NOMO-1 (cell line): ENCODE results near the gene TNRC18.
"Not testable (repeated sequence)": the region's sequence is repeated elsewhere in the genome, so short reads cannot be mapped to it uniquely, and the experiment has no call there.

Source experiments
- DNase-seq, 2 experiments: peaks; one replicate each; lab custom pipeline; 2025; ENCODE audit not compliant: unreplicated experiment in 2 of 2; lab: John Stamatoyannopoulos, UW

TNRC18 gene

GRCh38 chr7:5296611-5297226 is 126.9 kb downstream of the TNRC18 start:
- no peak for DNase-seq

- DNase-seq: no peak
These were observed 127.5 kb downstream of the TNRC18 start for GRCh38 chr7:5296015-5296610.

- no peak for DNase-seq
These were observed 128.3 kb downstream of the TNRC18 start for GRCh38 chr7:5295039-5296014.

GRCh38 chr7:5294169-5294987 is 129.3 kb downstream of the TNRC18 start:
- DNase-seq: no peak

GRCh38 chr7:5291711-5292335 is 131.8 kb downstream of the TNRC18 start:
- DNase-seq: not testable (repeated sequence)

- DNase-seq: no peak
These were observed 132.3 kb downstream of the TNRC18 start for GRCh38 chr7:5291301-5291700.

- no peak for DNase-seq
These were observed 134.3 kb downstream of the TNRC18 start for GRCh38 chr7:5289355-5289754.

- DNase-seq: not testable (repeated sequence)
These were observed 135.1 kb downstream of the TNRC18 start for GRCh38 chr7:5288560-5288959.

- no peak for DNase-seq
These were observed 135.8 kb downstream of the TNRC18 start for GRCh38 chr7:5287802-5288201.

- not testable (repeated sequence) for DNase-seq
These were observed 136.3 kb downstream of the TNRC18 start for GRCh38 chr7:5287373-5287772.

GRCh38 chr7:5286933-5287332 is 136.7 kb downstream of the TNRC18 start:
- no peak for DNase-seq

- DNase-seq: peak; percentile 24 to 45
These were observed 139.0 kb downstream of the TNRC18 start for GRCh38 chr7:5284304-5285281.

- DNase-seq: no peak
These were observed 140.0 kb downstream of the TNRC18 start for GRCh38 chr7:5283421-5284303.

- DNase-seq: peak; percentile 11 to 52
These were observed 140.9 kb downstream of the TNRC18 start, which contains the start of gene SLC29A4 for GRCh38 chr7:5282543-5283316. Gene SLC29A4, plus strand, starts transcription at chr7:5282943. Its CDS starts 4,874 bp downstream, at chr7:5287817.

GRCh38 chr7:5281598-5282500 is 141.8 kb downstream of the TNRC18 start:
- DNase-seq: not testable (repeated sequence)

- DNase-seq: no peak
These were observed 143.9 kb downstream of the TNRC18 start for GRCh38 chr7:5279734-5280133.
